Spleen (tissue), 7 donors: ENCODE data around the gene CALHM2.
A peak's percentile ranks its signal among the peaks of the same experiment; 100 is the strongest.

Experiments
- CTCF ChIP-seq, 11 experiments: fragments of 200-600 bp in 7 of 11; fragments of 450-650 bp in 4 of 11; sonication (generic) in 4 of 11; IDR thresholded peaks in 8 of 11; conservative IDR thresholded peaks in 3 of 11; 1 replicate in 7 of 11; 2 replicates in 4 of 11; pipeline versions ENCODE4 v1.4.0 to v1.8.0; 2016 to 2021; ENCODE audit warnings: antibody characterized with exemption in 11 of 11, inconsistent platforms in 4 of 11, mild to moderate bottlenecking in 1 of 11
- POLR2A ChIP-seq, 3 donors: fragments of 450-650 bp; IDR thresholded peaks; one replicate each; pipeline ENCODE4 v1.5.1; 2017; ENCODE audit warnings: antibody characterized with exemption in 3 of 3, mild to moderate bottlenecking in 1 of 3
- POLR2AphosphoS5 ChIP-seq, 3 donors: sonication (generic); formaldehyde crosslinking; IDR thresholded peaks; one replicate each; pipeline ENCODE4 v1.5.1; 2017; ENCODE audit warnings: antibody characterized with exemption in 3 of 3
- donor health status: DM: no; HTN: no; CAD: no; lungs with moderate emphysema.
- donor health status: DM: no; HTN: no; CAD: no.
- donor health status: DM: no; HTN: no; CAD: no.

DNA sequence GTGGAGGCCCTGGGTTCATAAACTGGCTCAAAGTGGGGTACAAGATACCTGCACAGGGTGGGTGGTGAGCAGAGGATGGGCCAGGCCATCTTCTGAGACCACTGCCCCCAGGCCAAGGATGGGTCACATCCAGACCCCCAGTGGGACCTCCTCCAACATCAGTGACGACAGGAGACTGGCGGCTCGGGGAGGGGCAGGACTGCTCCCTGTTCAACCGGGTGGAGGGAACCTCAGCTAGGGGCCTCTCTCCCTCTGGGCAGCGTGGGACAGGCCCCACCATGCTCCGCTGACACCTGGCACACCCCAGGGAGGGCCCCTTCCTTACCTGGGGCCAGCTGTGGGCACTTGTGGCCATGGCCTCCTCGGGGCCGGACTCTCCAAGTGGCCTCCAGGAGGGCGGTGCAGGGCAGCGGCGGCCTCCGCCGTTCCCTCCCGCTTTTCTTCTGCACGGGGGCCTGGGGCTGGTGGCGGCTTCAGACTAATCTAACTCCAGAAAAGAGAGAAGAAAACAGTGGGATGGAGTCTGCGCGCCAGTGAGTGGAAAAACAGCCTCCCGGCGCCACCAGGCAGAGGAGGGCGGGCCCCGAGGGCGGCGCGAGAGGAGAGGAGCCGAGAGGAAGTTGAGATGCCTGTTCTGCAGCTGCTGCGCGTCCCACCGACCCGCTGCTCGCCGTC lies at the start of gene CALHM2:
- TF ChIP-seq CTCF (IDR thresholded peaks at IDR 0.05 in 8 of 11, conservative IDR thresholded peaks at IDR 0.05 in 3 of 11), result no peak
- TF ChIP-seq POLR2AphosphoS5 (IDR thresholded peaks at IDR 0.05), result peak; percentile 64 to 84 (median 80)
- TF ChIP-seq POLR2A (IDR thresholded peaks at IDR 0.05), result no peak
